Measurements from ENCODE around the gene RANBP3.

The RANBP3 gene

GRCh38 chr19:5943623-5944022 is 34.3 kb downstream of the RANBP3 start:
- TF ChIP-seq ZFX (IDR thresholded peaks at IDR 0.05; ENCODE audit: borderline replicate concordance): no peak
- TF ChIP-seq, protein P1, sequence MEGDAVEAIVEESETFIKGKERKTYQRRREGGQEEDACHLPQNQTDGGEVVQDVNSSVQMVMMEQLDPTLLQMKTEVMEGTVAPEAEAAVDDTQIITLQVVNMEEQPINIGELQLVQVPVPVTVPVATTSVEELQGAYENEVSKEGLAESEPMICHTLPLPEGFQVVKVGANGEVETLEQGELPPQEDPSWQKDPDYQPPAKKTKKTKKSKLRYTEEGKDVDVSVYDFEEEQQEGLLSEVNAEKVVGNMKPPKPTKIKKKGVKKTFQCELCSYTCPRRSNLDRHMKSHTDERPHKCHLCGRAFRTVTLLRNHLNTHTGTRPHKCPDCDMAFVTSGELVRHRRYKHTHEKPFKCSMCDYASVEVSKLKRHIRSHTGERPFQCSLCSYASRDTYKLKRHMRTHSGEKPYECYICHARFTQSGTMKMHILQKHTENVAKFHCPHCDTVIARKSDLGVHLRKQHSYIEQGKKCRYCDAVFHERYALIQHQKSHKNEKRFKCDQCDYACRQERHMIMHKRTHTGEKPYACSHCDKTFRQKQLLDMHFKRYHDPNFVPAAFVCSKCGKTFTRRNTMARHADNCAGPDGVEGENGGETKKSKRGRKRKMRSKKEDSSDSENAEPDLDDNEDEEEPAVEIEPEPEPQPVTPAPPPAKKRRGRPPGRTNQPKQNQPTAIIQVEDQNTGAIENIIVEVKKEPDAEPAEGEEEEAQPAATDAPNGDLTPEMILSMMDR (IDR thresholded peaks at IDR 0.05): no peak
- no peak overlapping the region for H3K27ac ChIP-seq

GRCh38 chr19:5943045-5943444 is 34.9 kb downstream of the RANBP3 start:
- H3K27ac ChIP-seq: no peak overlapping the region
- TF ChIP-seq, protein P1 (IDR thresholded peaks at IDR 0.05): no peak
- TF ChIP-seq ZFX (IDR thresholded peaks at IDR 0.05; ENCODE audit: borderline replicate concordance): no peak

DNA sequence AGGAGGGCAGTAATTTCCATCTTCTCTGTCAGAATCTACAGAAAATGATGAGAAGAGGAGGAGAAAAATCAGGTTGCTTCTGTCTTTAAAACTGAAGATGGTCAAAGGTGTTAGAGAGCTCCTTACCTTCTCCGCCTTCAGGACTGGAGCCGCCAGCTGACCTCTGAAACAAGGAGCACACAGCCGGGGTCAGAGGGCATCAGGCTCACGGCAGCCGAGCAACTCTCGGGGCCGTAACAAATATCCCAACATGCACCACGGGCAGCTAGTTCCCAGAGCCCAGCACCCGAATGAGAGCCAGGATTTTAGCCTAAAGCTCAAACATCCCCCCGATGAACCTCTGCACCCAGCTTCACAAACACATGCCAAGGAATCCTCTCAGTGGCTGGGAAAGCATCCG is 36.3 kb downstream of the RANBP3 start:
- TF ChIP-seq, protein P1 (IDR thresholded peaks at IDR 0.05): no peak
- TF ChIP-seq ZFX (IDR thresholded peaks at IDR 0.05; ENCODE audit: borderline replicate concordance): no peak
- no peak overlapping the region for H3K27ac ChIP-seq

DNA sequence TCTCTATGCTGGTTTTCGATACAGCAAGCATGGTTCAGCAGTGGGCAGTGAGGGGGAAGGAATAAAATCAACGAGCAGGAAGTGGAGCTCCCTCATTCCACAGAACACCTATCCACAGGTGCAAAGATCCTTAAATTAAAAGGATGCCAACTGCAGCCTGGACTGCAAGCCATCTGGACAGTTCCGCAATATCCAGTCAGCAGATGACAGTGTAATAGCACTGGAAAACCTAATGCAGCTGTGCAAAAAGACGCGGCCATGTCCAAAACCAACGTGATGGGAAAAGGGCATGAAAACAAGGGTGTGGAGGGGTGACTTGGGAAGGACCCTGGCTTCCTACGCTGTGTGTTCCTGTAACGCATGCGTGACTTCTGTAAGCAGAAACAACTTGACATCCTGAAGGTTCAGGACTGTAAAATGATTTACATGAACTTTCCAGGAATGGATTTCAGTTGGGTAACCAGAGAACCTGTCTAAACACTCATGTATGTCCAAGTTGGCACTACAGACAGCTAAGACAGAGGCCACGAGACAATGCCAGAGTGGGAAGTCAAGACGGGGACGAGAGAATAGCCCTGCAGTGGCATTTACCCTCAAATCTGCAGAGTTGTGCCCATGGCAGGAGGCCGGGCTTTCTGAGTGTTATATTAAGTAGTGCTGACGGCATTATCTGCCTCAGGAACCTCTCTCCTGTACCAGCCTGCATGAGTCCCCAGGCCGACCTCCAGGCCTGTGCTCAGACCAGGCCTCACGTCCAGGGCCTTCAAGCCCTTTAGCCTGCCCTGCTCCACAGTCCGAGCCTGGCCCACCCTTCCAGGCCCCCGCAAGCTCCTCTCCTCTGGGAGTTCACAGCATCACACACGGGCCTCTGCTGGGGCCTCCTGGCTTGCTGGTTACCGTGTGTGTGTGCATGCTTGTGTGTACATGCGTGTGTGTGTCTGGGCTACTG is 37.4 kb downstream of the RANBP3 start:
- no peak overlapping the region for H3K27ac ChIP-seq
- TF ChIP-seq ZFX (IDR thresholded peaks at IDR 0.05; ENCODE audit: borderline replicate concordance): no peak
- TF ChIP-seq, protein P1 (IDR thresholded peaks at IDR 0.05): no peak

DNA sequence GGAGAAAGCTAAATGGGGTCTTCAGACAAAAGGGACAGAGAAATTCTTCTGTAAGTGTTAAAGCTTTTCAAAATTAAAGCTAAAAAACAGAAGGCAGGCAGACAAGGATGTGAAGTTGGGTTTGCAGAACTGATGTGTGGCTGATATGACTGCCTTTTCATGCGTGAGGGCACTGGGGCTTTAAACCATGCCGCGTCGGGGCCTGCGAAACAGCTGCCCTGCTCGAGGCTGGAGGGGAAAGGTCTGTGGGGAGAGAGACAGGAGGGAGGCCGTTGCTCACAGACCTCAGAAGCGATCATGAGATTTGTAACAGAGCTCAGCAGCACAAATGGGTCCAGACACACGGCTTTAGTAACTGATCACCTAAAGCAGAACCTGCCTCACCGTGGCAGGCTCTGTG is 40.4 kb downstream of the RANBP3 start:
- H3K27ac ChIP-seq: no peak overlapping the region
- TF ChIP-seq, protein P1 (IDR thresholded peaks at IDR 0.05): no peak
- TF ChIP-seq ZFX (IDR thresholded peaks at IDR 0.05; ENCODE audit: borderline replicate concordance): no peak

DNA sequence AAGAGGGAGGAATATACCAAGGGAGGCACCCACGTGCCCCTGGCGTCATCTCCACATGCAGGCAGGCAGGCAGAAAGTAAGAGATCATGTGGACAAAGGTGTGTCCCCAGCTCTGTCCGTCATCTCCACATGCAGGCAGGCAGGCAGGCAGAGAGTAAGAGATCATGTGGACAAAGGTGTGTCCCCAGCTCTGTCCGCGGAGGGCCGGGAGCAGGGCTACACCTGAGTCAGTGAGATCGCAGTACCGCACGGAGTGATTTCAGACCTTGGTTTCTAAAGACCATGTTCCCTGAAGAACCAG is 41.7 kb downstream of the RANBP3 start:
- H3K27ac ChIP-seq: no peak overlapping the region

More for the DNA sequence above, 41.7 kb downstream of the RANBP3 start:
- TF ChIP-seq, protein P1 (IDR thresholded peaks at IDR 0.05): no peak
- TF ChIP-seq ZFX (IDR thresholded peaks at IDR 0.05; ENCODE audit: borderline replicate concordance): no peak
